Heart right ventricle (tissue), 16 donors: ENCODE measurements around the gene SLC25A47. TPM values are rescaled to one million over a fixed set of nuclear protein-coding genes. Genes with fewer than 3 reads are reported as not detected.

Source experiments
- ATAC-seq, 8 donors: fragments of 200-7000 bp; cut with Tn5 transposase; one replicate each; pipeline ENCODE4 v1.9.1; 2020; ENCODE audit warnings: mild to moderate bottlenecking in 8 of 8, moderate library complexity in 8 of 8, moderate number of reproducible peaks in 1 of 8
- DNase-seq, 2 donors: peaks; one replicate each; pipeline ENCODE4 v3.0.0-alpha.2; 2020
- H3K27ac ChIP-seq, 10 donors: fragments of 200-600 bp; sonication (generic) in 2 of 10; one replicate each; pipeline versions ENCODE4 v1.5.0 to v1.8.0; 2020 to 2022; ENCODE audit warnings: mild to moderate bottlenecking in 3 of 10
- H3K27me3 ChIP-seq, 7 donors: fragments of 200-600 bp; one replicate each; pipeline ENCODE4 v1.8.0; 2021 to 2022; ENCODE audit warnings: mild to moderate bottlenecking in 2 of 7
- H3K36me3 ChIP-seq, 9 donors: fragments of 200-600 bp; sonication (generic) in 1 of 9; one replicate each; pipeline versions ENCODE4 v1.5.0 to v1.8.0; 2020 to 2022; ENCODE audit warnings: mild to moderate bottlenecking in 2 of 9
- H3K4me1 ChIP-seq, 9 donors: fragments of 200-600 bp; sonication (generic) in 1 of 9; one replicate each; pipeline versions ENCODE4 v1.5.0 to v1.8.0; 2020 to 2022; ENCODE audit warnings: mild to moderate bottlenecking in 4 of 9
- H3K4me3 ChIP-seq, 10 donors: fragments of 200-600 bp; sonication (generic) in 2 of 10; one replicate each; pipeline versions ENCODE4 v1.5.0 to v1.8.0; 2020 to 2022; ENCODE audit warnings: mild to moderate bottlenecking in 7 of 10, moderate library complexity in 2 of 10
- H3K9me3 ChIP-seq, 11 donors: fragments of 200-600 bp in 10 of 11; sonication (generic) in 2 of 11; one replicate each; pipeline versions ENCODE4 v1.5.0 to v1.8.0; 2013 to 2022; ENCODE audit warnings: mild to moderate bottlenecking in 2 of 11, control low read depth in 1 of 11, moderate library complexity in 1 of 11
- WGBS, 2 donors: extraction: QIAGEN DNeasy Blood & Tissue Kit; methylation state at CpG; one replicate each; pipeline ENCODE4 v1.1.7; 2013; ENCODE audit warnings: inconsistent platforms in 1 of 2; 5-methylcytosine and 5-hydroxymethylcytosine counted together
- intact Hi-C, 10 donors: fragments of 100-400 bp; cut with DNase I; formaldehyde crosslinking; loops; one replicate each; pipeline versions ENCODE4 v1.11.1 to v1.14.2; 2022
- polyA plus RNA-seq, 2 donors: library from polyadenylated mRNA; stranded (reverse); fragments of 200-250 nt; gene quantifications; one replicate each; pipeline ENCODE4 v1.2.3, GENCODE V29; 2013
- total RNA-seq, 10 donors: library from RNA; stranded (reverse); fragmentation: NEBNext Ultra II Directional in 3 of 10; extraction: Animal tissue kit (Norgen Biotek cat#: 25700) in 3 of 10; gene quantifications; one replicate each; pipeline versions ENCODE4 v1.2.1 to v1.2.4, GENCODE V29; 2021 to 2023
- TF ChIP-seq, protein P1 (sequence below), 9 donors: fragments of 200-600 bp; sonication (generic) in 2 of 9; IDR thresholded peaks; one replicate each; pipeline versions ENCODE4 v1.5.0 to v1.8.0; 2021 to 2022; ENCODE audit warnings: antibody characterized with exemption in 9 of 9, mild to moderate bottlenecking in 5 of 9, moderate library complexity in 1 of 9
- donor health status: Arrhythmogenic right ventricular cardiomyopathy.
- donor health status: ischemic (EF 13 %, LVEDD 7.1; RV severe dilation, severe dysfunction).
- donor health status: healthy with polysubstance abuse.
- donor health status: DM: no; HTN: yes; CAD: no.
- donor health status: DM: no; HTN: no; CAD: no.
- donor health status: ischemic (EF 25% LVEDD 6.9; RV normal size, moderate dysfunction).
- donor health status: ischemic (EF 25% LVEDD 5.7; RV mildly dilated, moderate dysfunction).
- donor health status: healthy.
- donor health status: DM: yes; HTN: yes; CAD: no.
- donor health status: Ischemic cardiomyopathy.
- donor health status: ischemic (EF 35%, LVEDD 5.7; RV mildly dilated, moderate dysfunction).
- donor health status: nonischemic (EF 11% LVEDD 7.7; RV severe dilation, severe dysfunction).
- donor health status: DM: yes; HTN: yes; CAD: no.
- donor health status: PGD.
- donor health status: ischemic (EF 29% LVEDD 5.4; RV normal size, mild dysfunction).
- donor health status: nonischemic (EF 23%, LVEDD 6.1; RV moderate dilation, normal function).

SLC25A47 gene
- total and polyA plus RNA-seq, 12 donors: not detected

GRCh38 chr14:100350276-100350926 lies 27.3 kb downstream of the SLC25A47 start:
- no peak for DNase-seq
- Histone ChIP-seq H3K27me3 (no peaks in the 10 kb centered on the region), H3K36me3 (peaks cover 0 to 99% (median 71%) of the 10 kb centered on the region in 9 donors), H3K9me3 (no peaks in the 10 kb centered on the region), H3K4me3 (no peak overlapping the region), H3K4me1 (peaks cover 0 to 25% (median 0%) of the 10 kb centered on the region in 9 donors), H3K27ac (no peak overlapping the region)
- TF ChIP-seq, protein P1, sequence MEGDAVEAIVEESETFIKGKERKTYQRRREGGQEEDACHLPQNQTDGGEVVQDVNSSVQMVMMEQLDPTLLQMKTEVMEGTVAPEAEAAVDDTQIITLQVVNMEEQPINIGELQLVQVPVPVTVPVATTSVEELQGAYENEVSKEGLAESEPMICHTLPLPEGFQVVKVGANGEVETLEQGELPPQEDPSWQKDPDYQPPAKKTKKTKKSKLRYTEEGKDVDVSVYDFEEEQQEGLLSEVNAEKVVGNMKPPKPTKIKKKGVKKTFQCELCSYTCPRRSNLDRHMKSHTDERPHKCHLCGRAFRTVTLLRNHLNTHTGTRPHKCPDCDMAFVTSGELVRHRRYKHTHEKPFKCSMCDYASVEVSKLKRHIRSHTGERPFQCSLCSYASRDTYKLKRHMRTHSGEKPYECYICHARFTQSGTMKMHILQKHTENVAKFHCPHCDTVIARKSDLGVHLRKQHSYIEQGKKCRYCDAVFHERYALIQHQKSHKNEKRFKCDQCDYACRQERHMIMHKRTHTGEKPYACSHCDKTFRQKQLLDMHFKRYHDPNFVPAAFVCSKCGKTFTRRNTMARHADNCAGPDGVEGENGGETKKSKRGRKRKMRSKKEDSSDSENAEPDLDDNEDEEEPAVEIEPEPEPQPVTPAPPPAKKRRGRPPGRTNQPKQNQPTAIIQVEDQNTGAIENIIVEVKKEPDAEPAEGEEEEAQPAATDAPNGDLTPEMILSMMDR (IDR thresholded peaks at IDR 0.05): no peak
- intact Hi-C loops: no loop called here
- no peak for ATAC-seq
- WGBS, 2 donors: 92 to 93% methylated on average over 11 of the region's 11 CpGs

DNA sequence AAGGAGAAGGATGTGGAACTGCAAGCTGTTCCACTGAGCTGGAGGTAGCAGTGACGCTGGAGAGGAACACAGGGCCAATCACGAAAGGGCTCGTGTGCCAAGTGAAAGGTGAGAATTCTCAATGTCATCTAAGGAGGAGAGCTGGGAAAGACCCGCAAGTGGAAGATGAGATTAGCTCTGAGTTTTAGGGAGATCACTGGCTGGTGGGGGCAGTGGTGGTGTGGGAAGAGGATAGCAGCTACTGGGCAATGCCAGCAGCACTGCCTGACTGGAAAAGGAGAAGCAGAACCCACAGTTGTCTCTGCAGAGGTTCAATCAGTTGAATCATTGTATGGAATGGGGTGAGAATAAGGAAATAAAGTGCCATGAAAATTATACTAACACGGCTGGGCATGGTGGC lies 27.8 kb downstream of the SLC25A47 start:
- DNase-seq (no peak), ATAC-seq (no peak)

GRCh38 chr14:100358396-100358795 lies 35.3 kb downstream of the SLC25A47 start:
- TF ChIP-seq, protein P1 (IDR thresholded peaks at IDR 0.05): no peak
- no peak for ATAC-seq
- WGBS, 2 donors: 96 to 100% methylated on average over 2 of the region's 2 CpGs
- Histone ChIP-seq H3K36me3 (peaks cover 0 to 100% (median 70%) of the 10 kb centered on the region in 9 donors), H3K9me3 (no peaks in the 10 kb centered on the region), H3K4me3 (no peak overlapping the region), H3K4me1 (peaks cover 0 to 41% (median 15%) of the 10 kb centered on the region in 9 donors), H3K27ac (peak overlapping the region in 1 of 10 donors; percentile 76), H3K27me3 (no peaks in the 10 kb centered on the region)
- intact Hi-C loops: no loop called here
- DNase-seq: no peak

More for the DNA sequence above, 27.8 kb downstream of the SLC25A47 start:
- TF ChIP-seq, protein P1 (IDR thresholded peaks at IDR 0.05): no peak
- peaks cover 0 to 25% (median 0%) of the 10 kb centered on the region in 9 donors for H3K4me1 ChIP-seq
- peak overlapping the region in 1 of 10 donors; percentile 6 for H3K27ac ChIP-seq
- intact Hi-C loops: no loop called here
- no peaks in the 10 kb centered on the region for H3K27me3 ChIP-seq
- H3K36me3 ChIP-seq: peaks cover 0 to 100% (median 71%) of the 10 kb centered on the region in 9 donors
- no peaks in the 10 kb centered on the region for H3K9me3 ChIP-seq
- H3K4me3 ChIP-seq: no peak overlapping the region
- WGBS, 2 donors: 82 to 84% methylated on average over 5 of the region's 5 CpGs

- H3K36me3 ChIP-seq: peaks cover 0 to 100% (median 65%) of the 10 kb centered on the region in 9 donors
- peak overlapping the region in 8 of 10 donors; percentile 4 to 84 (median 64) for H3K27ac ChIP-seq
- peaks cover 0 to 46% (median 22%) of the 10 kb centered on the region in 9 donors for H3K4me1 ChIP-seq
- ATAC-seq (no peak), DNase-seq (no peak)
- TF ChIP-seq, protein P1 (IDR thresholded peaks at IDR 0.05): no peak
- H3K4me3 ChIP-seq: no peak overlapping the region
- H3K9me3 ChIP-seq: no peaks in the 10 kb centered on the region
- 85 to 94% methylated on average over 2 of the region's 2 CpGs for WGBS, 2 donors
- intact Hi-C loops: no loop called here
- no peaks in the 10 kb centered on the region for H3K27me3 ChIP-seq
Measured at GRCh38 chr14:100359111-100359510, 36.0 kb downstream of the SLC25A47 start.
